Fibroblast of lung (primary cell): ENCODE results near the gene CDK10. TPM values are rescaled to one million over a fixed set of nuclear protein-coding genes. Genes with fewer than 3 reads are reported as not detected.
A peak's percentile ranks its signal among the peaks of the same experiment; 100 is the strongest.

ENCODE experiments used
- DNase-seq, 2 donors: peaks; one replicate each; pipeline versions ENCODE4 v3.0.0 to v3.0.0-alpha.2; 2010; ENCODE audit warnings: low read depth in 2 of 2
- H2AFZ ChIP-seq: 2 replicates; pipeline ENCODE4 v1.5.1; 2012; ENCODE audit warnings: low read length, control low read depth, inconsistent platforms
- H3K27ac ChIP-seq: 2 replicates; pipeline ENCODE4 v1.5.1; 2011; ENCODE audit warnings: low read length, control low read depth; ENCODE audit not compliant: insufficient read depth
- H3K27me3 ChIP-seq: 2 replicates; pipeline ENCODE4 v1.5.1; 2011; ENCODE audit warnings: mild to moderate bottlenecking, low read length; ENCODE audit not compliant: control insufficient read depth, insufficient read depth
- H3K36me3 ChIP-seq: 2 replicates; pipeline ENCODE4 v1.5.1; 2011; ENCODE audit warnings: low read length; ENCODE audit not compliant: control insufficient read depth, insufficient read depth
- H3K4me1 ChIP-seq: 2 replicates; pipeline ENCODE4 v1.5.1; 2011; ENCODE audit warnings: low read length; ENCODE audit not compliant: control insufficient read depth, insufficient read depth; ENCODE audit errors: extremely low read depth
- H3K4me2 ChIP-seq: 2 replicates; pipeline ENCODE4 v1.5.1; 2011; ENCODE audit warnings: low read length, control low read depth; ENCODE audit not compliant: insufficient read depth; ENCODE audit errors: extremely low read depth
- H3K4me3 ChIP-seq, 4 experiments: fragments of 200-600 bp in 1 of 4; sonication (generic) in 1 of 4; replicated peaks in 1 of 4; 2 replicates each; pipeline ENCODE4 v1.5.1; 2011 to 2016; ENCODE audit warnings: low read length in 4 of 4, low read depth in 3 of 4, mild to moderate bottlenecking in 3 of 4, control low read depth in 2 of 4, inconsistent platforms in 1 of 4, mixed read lengths in 1 of 4; ENCODE audit not compliant: insufficient read depth in 1 of 4; ENCODE audit errors: control extremely low read depth in 1 of 4
- H3K79me2 ChIP-seq: 2 replicates; pipeline ENCODE4 v1.5.1; 2012; ENCODE audit warnings: mild to moderate bottlenecking, low read length, inconsistent platforms; ENCODE audit not compliant: control insufficient read depth, insufficient read depth
- H3K9ac ChIP-seq: 2 replicates; pipeline ENCODE4 v1.5.1; 2011; ENCODE audit warnings: mild to moderate bottlenecking, low read length, control low read depth; ENCODE audit not compliant: insufficient read depth
- H3K9me3 ChIP-seq: 2 replicates; pipeline ENCODE4 v1.5.1; 2012; ENCODE audit warnings: low read depth, low read length; ENCODE audit not compliant: control insufficient read depth, insufficient read depth
- H4K20me1 ChIP-seq: 2 replicates; pipeline ENCODE4 v1.5.1; 2011; ENCODE audit warnings: low read length; ENCODE audit not compliant: control insufficient read depth, insufficient read depth; ENCODE audit errors: extremely low read depth
- CTCF ChIP-seq, 2 donors: IDR thresholded peaks in 1 of 2; conservative IDR thresholded peaks in 1 of 2; 1 replicate in 1 of 2; 2 replicates in 1 of 2; pipeline ENCODE4 v1.5.1; 2011 to 2012; ENCODE audit warnings: low read length in 2 of 2, control low read depth in 1 of 2, inconsistent platforms in 1 of 2, low read depth in 1 of 2, mild to moderate bottlenecking in 1 of 2
- EZH2 ChIP-seq: IDR thresholded peaks from 2 replicates; pipeline ENCODE4 v1.5.1; 2012; ENCODE audit warnings: low read length, control low read depth, mild to moderate bottlenecking; ENCODE audit errors: missing control alignments
- polyA plus RNA-seq, 2 donors: library from polyadenylated mRNA; depleted of rRNA in 1 of 2; stranded (reverse) in 1 of 2; unstranded in 1 of 2; fragments of >200 nt; gene quantifications; 2 replicates each; pipeline ENCODE4 v1.2.1, GENCODE V29; 2011 to 2012; ENCODE audit warnings: missing spikeins in 1 of 2
- total RNA-seq: library from RNA; depleted of rRNA; stranded (reverse); fragments of >200 nt; gene quantifications from 2 replicates; pipeline ENCODE4 v1.2.1, GENCODE V29; 2014

CDK10 gene
- total and polyA plus RNA-seq, 2 donors (not counting 1 experiment from before 2014, with no cell fraction given) = 22.9 to 41.9 TPM

DNA sequence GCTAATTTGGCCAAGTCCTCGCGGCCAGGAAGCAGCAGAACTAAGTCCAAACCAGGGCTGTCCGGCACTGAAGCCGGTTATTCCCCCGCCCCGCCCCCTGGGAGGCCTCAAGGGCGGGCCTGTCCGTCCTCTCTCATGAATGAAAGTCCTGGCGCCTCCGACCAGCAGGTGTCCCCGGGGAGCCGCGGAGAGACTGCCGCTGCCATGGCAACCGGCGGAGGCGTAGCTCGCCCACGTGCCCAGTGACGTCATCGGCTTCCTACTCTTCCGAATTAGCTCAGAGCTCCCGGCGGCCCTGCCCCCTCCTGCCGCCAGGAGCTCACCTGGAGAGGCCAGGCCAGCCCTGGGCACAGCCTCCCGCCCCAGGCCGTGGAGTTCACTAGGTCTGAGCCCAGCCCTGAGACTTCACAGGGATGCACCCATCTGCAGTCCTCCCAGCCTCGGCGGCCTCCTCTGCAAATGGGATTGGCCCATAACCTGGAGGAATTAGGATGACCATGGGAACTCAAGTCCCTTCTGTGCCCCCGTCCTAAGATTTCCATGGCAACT, 13.7 kb downstream of the CDK10 start:
- Histone ChIP-seq H3K27me3 (no peaks in the 10 kb centered on the region), H3K4me1 (peaks cover 12% of the 10 kb centered on the region), H3K4me2 (peak overlapping the region; percentile 86), H2AFZ (no peak overlapping the region), H4K20me1 (no peaks in the 10 kb centered on the region), H3K36me3 (peaks cover 10% of the 10 kb centered on the region), H3K4me3 (peak overlapping the region; percentile 48 to 75 (median 64)), H3K79me2 (no peaks in the 10 kb centered on the region), H3K9ac (peak overlapping the region; percentile 85), H3K27ac (peak overlapping the region; percentile 75), H3K9me3 (no peaks in the 10 kb centered on the region)
- TF ChIP-seq EZH2 (no peak), CTCF (conservative IDR thresholded peaks at IDR 0.05 in 1 of 2, IDR thresholded peaks at IDR 0.05 in 1 of 2; ENCODE audit: low read depth in 1 of 2, low read length in 2 of 2) (peak; percentile 50 to 57)
- DNase-seq = peak; percentile 96 to 98

DNA sequence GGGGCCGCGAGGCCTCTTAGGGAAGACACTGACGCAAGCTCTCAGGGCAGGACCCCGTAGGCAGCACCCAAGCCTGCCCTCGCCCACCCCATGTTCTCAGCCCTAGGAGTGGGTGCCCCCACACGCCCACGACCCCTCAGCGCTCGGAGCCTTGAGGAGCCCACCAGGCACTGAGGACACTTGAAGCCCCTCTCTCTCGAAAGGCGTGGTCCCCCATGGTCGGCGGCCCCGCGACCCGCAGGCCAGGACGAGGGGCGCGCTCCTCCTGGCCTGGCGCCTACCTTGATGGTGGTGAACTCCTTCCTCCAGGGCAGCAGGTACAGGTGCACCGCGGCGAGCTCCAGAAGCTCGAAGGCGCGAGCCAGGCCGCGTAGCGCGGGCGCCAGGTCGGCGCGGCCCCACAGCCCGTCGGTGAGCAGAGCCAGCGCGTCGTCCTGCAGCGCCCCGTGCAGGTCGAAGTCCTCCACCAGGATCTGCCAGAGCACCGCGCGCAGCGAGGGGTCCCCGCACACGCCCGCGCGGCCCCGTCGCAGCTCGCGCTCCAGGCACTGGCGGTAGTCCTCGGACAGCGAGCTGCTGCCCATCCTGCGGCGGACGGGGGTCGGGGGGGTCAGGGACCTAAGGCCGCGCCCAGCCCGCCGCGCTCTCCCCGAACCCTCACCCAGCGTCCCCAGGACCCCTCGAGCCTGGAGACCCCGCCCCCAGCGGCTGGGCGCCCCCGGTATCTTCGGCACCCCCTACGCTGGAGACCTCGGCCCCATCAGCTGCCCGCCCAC, 14.3 kb downstream of the CDK10 start:
- peak overlapping the region; percentile 86 for H3K4me2 ChIP-seq
- TF ChIP-seq CTCF (conservative IDR thresholded peaks at IDR 0.05 in 1 of 2, IDR thresholded peaks at IDR 0.05 in 1 of 2; ENCODE audit: low read depth in 1 of 2, low read length in 2 of 2) = peak in 1 of 2 donors; percentile 8
- TF ChIP-seq EZH2 = no peak
- DNase-seq = peak; percentile 15 to 41
- peaks cover 4% of the 10 kb centered on the region for H3K36me3 ChIP-seq
- H3K79me2 ChIP-seq = no peaks in the 10 kb centered on the region
- no peaks in the 10 kb centered on the region for H3K9me3 ChIP-seq
- H3K4me3 ChIP-seq = peak overlapping the region; percentile 53 to 75 (median 64)
- no peaks in the 10 kb centered on the region for H4K20me1 ChIP-seq
- H3K27ac ChIP-seq = peak overlapping the region; percentile 75
- no peaks in the 10 kb centered on the region for H3K27me3 ChIP-seq
- H3K9ac ChIP-seq = peak overlapping the region; percentile 85
- H3K4me1 ChIP-seq = peaks cover 12% of the 10 kb centered on the region
- no peak overlapping the region for H2AFZ ChIP-seq
